AG08396 (cell line): ENCODE results near the gene PRKCE.

Source experiments
- DNase-seq: peaks from one replicate; pipeline ENCODE4 v3.0.0; 2012; ENCODE audit warnings: low spot score, mixed read lengths

Gene PRKCE

GRCh38 chr2:45860136-45861121, 209.0 kb downstream of the PRKCE start:
- peak; percentile 36 for DNase-seq

GRCh38 chr2:45862843-45863242, 211.4 kb downstream of the PRKCE start:
- DNase-seq = no peak

GRCh38 chr2:45864121-45864520, 212.6 kb downstream of the PRKCE start:
- DNase-seq = no peak

GRCh38 chr2:45867349-45867748, 215.9 kb downstream of the PRKCE start:
- DNase-seq = no peak

- no peak for DNase-seq
These were observed 216.3 kb downstream of the PRKCE start for GRCh38 chr2:45867800-45868199.

- no peak for DNase-seq
These were observed 217.7 kb downstream of the PRKCE start for GRCh38 chr2:45869165-45869501.

GRCh38 chr2:45871025-45871424, 219.6 kb downstream of the PRKCE start:
- DNase-seq = no peak

GRCh38 chr2:45871541-45871940, 220.1 kb downstream of the PRKCE start:
- no peak for DNase-seq

GRCh38 chr2:45872211-45872610, 220.7 kb downstream of the PRKCE start:
- no peak for DNase-seq

- DNase-seq = no peak
These were observed 222.9 kb downstream of the PRKCE start for GRCh38 chr2:45874344-45874743.

- DNase-seq = no peak
These were observed 225.1 kb downstream of the PRKCE start for GRCh38 chr2:45876611-45877010.

GRCh38 chr2:45879406-45879805, 227.9 kb downstream of the PRKCE start:
- no peak for DNase-seq

- DNase-seq = no peak
These were observed 228.5 kb downstream of the PRKCE start for GRCh38 chr2:45879936-45880335.

- DNase-seq = no peak
These were observed 230.6 kb downstream of the PRKCE start for GRCh38 chr2:45881970-45882581.

- no peak for DNase-seq
These were observed 231.5 kb downstream of the PRKCE start for GRCh38 chr2:45882707-45883602.

GRCh38 chr2:45883603-45884000, 232.1 kb downstream of the PRKCE start:
- DNase-seq = no peak

- no peak for DNase-seq
These were observed 232.7 kb downstream of the PRKCE start for GRCh38 chr2:45884126-45884525.

GRCh38 chr2:45885171-45885621, 233.7 kb downstream of the PRKCE start:
- DNase-seq = no peak

GRCh38 chr2:45886171-45886663, 234.7 kb downstream of the PRKCE start:
- no peak for DNase-seq

GRCh38 chr2:45888167-45888566, 236.7 kb downstream of the PRKCE start:
- DNase-seq = peak; percentile 63

- no peak for DNase-seq
These were observed 237.2 kb downstream of the PRKCE start for GRCh38 chr2:45888641-45889040.

GRCh38 chr2:45889053-45889452, 237.6 kb downstream of the PRKCE start:
- no peak for DNase-seq
